Activated T-cell treated with anti-CD3 and anti-CD28 coated beads, Interleukin-2, amount 50 U/mL, for 72 hours (primary cell): ENCODE data around the gene VSIG2. TPM values are rescaled to one million over a fixed set of nuclear protein-coding genes. Genes with fewer than 3 reads are reported as not detected.

ENCODE experiments used
- ATAC-seq, 2 donors: fragments of 150-1000 bp; cut with Tn5 transposase; replicated peaks in 1 of 2; 2 replicates each; pipeline ENCODE4 v1.10.0; 2021; ENCODE audit warnings: moderate library complexity in 2 of 2, mild to moderate bottlenecking in 1 of 2
- DNase-seq, 2 donors: peaks; one replicate each; pipeline ENCODE4 v3.0.0; 2021 to 2022; ENCODE audit warnings: mixed read lengths in 1 of 2
- H3K27ac Mint-ChIP-seq: one replicate; pipeline ENCODE4 v1.8.0; 2022; ENCODE audit warnings: mild to moderate bottlenecking, moderate library complexity, mixed read lengths
- H3K27me3 Mint-ChIP-seq: one replicate; pipeline ENCODE4 v1.8.0; 2022; ENCODE audit warnings: low read depth, mixed read lengths
- H3K36me3 Mint-ChIP-seq, 2 donors: one replicate each; pipeline ENCODE4 v1.8.0; 2022; ENCODE audit warnings: mixed read lengths in 2 of 2, mild to moderate bottlenecking in 1 of 2; ENCODE audit not compliant: insufficient read depth in 2 of 2
- H3K4me1 Mint-ChIP-seq: one replicate; pipeline ENCODE4 v1.8.0; 2022; ENCODE audit warnings: low read depth, mixed read lengths
- H3K4me3 Mint-ChIP-seq, 2 donors: one replicate each; pipeline ENCODE4 v1.8.0; 2022; ENCODE audit warnings: mild to moderate bottlenecking in 2 of 2, mixed read lengths in 2 of 2, moderate library complexity in 2 of 2
- H3K9me3 Mint-ChIP-seq, 2 donors: one replicate each; pipeline ENCODE4 v1.8.0; 2022; ENCODE audit warnings: mixed read lengths in 2 of 2
- total RNA-seq, 2 donors: library from RNA; stranded (reverse); gene quantifications; one replicate each; pipeline ENCODE4 v1.2.3, GENCODE V29; 2022

VSIG2 gene
- total RNA-seq, 2 donors from 2014 or later = 0.35 to 0.48 TPM

- H3K27me3 Mint-ChIP-seq = peaks cover 46% of the 10 kb centered on the region
- H3K36me3 Mint-ChIP-seq = peaks cover 0 to 2% of the 10 kb centered on the region in 2 donors
- peak overlapping the region; percentile 41 for H3K27ac Mint-ChIP-seq
- ATAC-seq (no peak), DNase-seq (no peak)
- no peaks in the 10 kb centered on the region for H3K9me3 Mint-ChIP-seq
- peak overlapping the region; percentile 29 to 49 for H3K4me3 Mint-ChIP-seq
- peaks cover 36% of the 10 kb centered on the region for H3K4me1 Mint-ChIP-seq
These were observed 8.2 kb upstream of the VSIG2 start for GRCh38 chr11:124760205-124760652.

GRCh38 chr11:124759266-124760204 is 7.5 kb upstream of the VSIG2 start:
- Mint-ChIP-seq H3K36me3 (peaks cover 0 to 2% of the 10 kb centered on the region in 2 donors), H3K27ac (peak overlapping the region; percentile 41), H3K4me3 (peak overlapping the region; percentile 85 to 88), H3K9me3 (no peaks in the 10 kb centered on the region), H3K27me3 (peaks cover 46% of the 10 kb centered on the region), H3K4me1 (peaks cover 36% of the 10 kb centered on the region)
- DNase-seq (no peak), ATAC-seq (no peak)

- H3K4me3 Mint-ChIP-seq = peak overlapping the region; percentile 85 to 88
- no peak overlapping the region for H3K27ac Mint-ChIP-seq
- peaks cover 35% of the 10 kb centered on the region for H3K4me1 Mint-ChIP-seq
- peaks cover 46% of the 10 kb centered on the region for H3K27me3 Mint-ChIP-seq
- H3K9me3 Mint-ChIP-seq = no peaks in the 10 kb centered on the region
- peaks cover 0 to 2% of the 10 kb centered on the region in 2 donors for H3K36me3 Mint-ChIP-seq
- ATAC-seq (peak; percentile 68 to 74), DNase-seq (peak; percentile 80 to 83)
These were observed 6.6 kb upstream of the VSIG2 start for GRCh38 chr11:124758355-124759265.

GRCh38 chr11:124757320-124757719 is 5.3 kb upstream of the VSIG2 start:
- peak overlapping the region in 1 of 2 donors; percentile 24 for H3K4me3 Mint-ChIP-seq
- DNase-seq (no peak), ATAC-seq (no peak)
- no peaks in the 10 kb centered on the region for H3K36me3 Mint-ChIP-seq
- peaks cover 27% of the 10 kb centered on the region for H3K4me1 Mint-ChIP-seq
- H3K9me3 Mint-ChIP-seq = no peaks in the 10 kb centered on the region
- H3K27ac Mint-ChIP-seq = no peak overlapping the region
- peaks cover 46% of the 10 kb centered on the region for H3K27me3 Mint-ChIP-seq

- ATAC-seq (no peak), DNase-seq (no peak)
- H3K27me3 Mint-ChIP-seq = peaks cover 46% of the 10 kb centered on the region
- H3K9me3 Mint-ChIP-seq = no peaks in the 10 kb centered on the region
- H3K36me3 Mint-ChIP-seq = no peaks in the 10 kb centered on the region
- H3K4me3 Mint-ChIP-seq = peak overlapping the region in 1 of 2 donors; percentile 24
- H3K27ac Mint-ChIP-seq = no peak overlapping the region
- H3K4me1 Mint-ChIP-seq = peaks cover 25% of the 10 kb centered on the region
These were observed 4.7 kb upstream of the VSIG2 start for GRCh38 chr11:124756753-124757227.

GRCh38 chr11:124756033-124756752 is 4.1 kb upstream of the VSIG2 start:
- Mint-ChIP-seq H3K4me1 (peaks cover 21% of the 10 kb centered on the region), H3K27ac (no peak overlapping the region), H3K9me3 (no peaks in the 10 kb centered on the region), H3K4me3 (no peak overlapping the region), H3K36me3 (no peaks in the 10 kb centered on the region), H3K27me3 (peaks cover 46% of the 10 kb centered on the region)
- DNase-seq (no peak), ATAC-seq (no peak)

- H3K27ac Mint-ChIP-seq = no peak overlapping the region
- DNase-seq = no peak
- H3K9me3 Mint-ChIP-seq = no peaks in the 10 kb centered on the region
- peaks cover 13% of the 10 kb centered on the region for H3K4me1 Mint-ChIP-seq
- H3K4me3 Mint-ChIP-seq = no peak overlapping the region
- H3K36me3 Mint-ChIP-seq = no peaks in the 10 kb centered on the region
- no peak for ATAC-seq
- peaks cover 34% of the 10 kb centered on the region for H3K27me3 Mint-ChIP-seq
These were observed 2.7 kb upstream of the VSIG2 start for GRCh38 chr11:124754710-124755109.

- Mint-ChIP-seq H3K4me1 (peaks cover 14% of the 10 kb centered on the region), H3K27ac (no peak overlapping the region), H3K4me3 (no peak overlapping the region), H3K9me3 (no peaks in the 10 kb centered on the region), H3K36me3 (no peaks in the 10 kb centered on the region), H3K27me3 (peaks cover 32% of the 10 kb centered on the region)
- ATAC-seq (no peak), DNase-seq (no peak)
These were observed 2.3 kb upstream of the VSIG2 start for GRCh38 chr11:124754309-124754708.

- Mint-ChIP-seq H3K9me3 (no peaks in the 10 kb centered on the region), H3K4me3 (no peak overlapping the region), H3K36me3 (no peaks in the 10 kb centered on the region), H3K27me3 (peaks cover 28% of the 10 kb centered on the region), H3K27ac (no peak overlapping the region), H3K4me1 (peaks cover 18% of the 10 kb centered on the region)
- no peak for DNase-seq
- ATAC-seq = no peak
These were observed 1.6 kb upstream of the VSIG2 start for GRCh38 chr11:124753624-124754023.

GRCh38 chr11:124753205-124753604 is 1.1 kb upstream of the VSIG2 start:
- DNase-seq = no peak

GRCh38 chr11:124752471-124753102 is 532 bp upstream of the VSIG2 start:
- H3K9me3 Mint-ChIP-seq = no peaks in the 10 kb centered on the region
- no peaks in the 10 kb centered on the region for H3K36me3 Mint-ChIP-seq
- peaks cover 18% of the 10 kb centered on the region for H3K27me3 Mint-ChIP-seq
- ATAC-seq (peak in 1 of 2 donors; percentile 31), DNase-seq (no peak)
- peaks cover 13% of the 10 kb centered on the region for H3K4me1 Mint-ChIP-seq
- peak overlapping the region; percentile 16 to 17 for H3K4me3 Mint-ChIP-seq
- H3K27ac Mint-ChIP-seq = no peak overlapping the region

More at GRCh38 chr11:124753205-124753604, 1.1 kb upstream of the VSIG2 start:
- Mint-ChIP-seq H3K9me3 (no peaks in the 10 kb centered on the region), H3K4me3 (no peak overlapping the region), H3K4me1 (peaks cover 14% of the 10 kb centered on the region), H3K36me3 (no peaks in the 10 kb centered on the region), H3K27ac (no peak overlapping the region), H3K27me3 (peaks cover 24% of the 10 kb centered on the region)
- ATAC-seq = no peak

GRCh38 chr11:124751391-124751740 is 689 bp downstream of the VSIG2 start:
- Mint-ChIP-seq H3K27ac (no peak overlapping the region), H3K9me3 (no peaks in the 10 kb centered on the region), H3K36me3 (no peaks in the 10 kb centered on the region), H3K4me3 (no peak overlapping the region), H3K4me1 (peaks cover 17% of the 10 kb centered on the region), H3K27me3 (peaks cover 6% of the 10 kb centered on the region)
- no peak for DNase-seq
- no peak for ATAC-seq
